GM19023 (cell line): ENCODE results near the gene TAF1D.
A peak's percentile ranks its signal among the peaks of the same experiment; 100 is the strongest.
"Not testable (repeated sequence)": the region's sequence is repeated elsewhere in the genome, so short reads cannot be mapped to it uniquely, and the experiment has no call there.

Experiments
- ATAC-seq: cut with Tn5 transposase; IDR thresholded peaks from one replicate; pipeline ENCODE4 v1.9.1; 2021; ENCODE audit warnings: mild to moderate bottlenecking, moderate library complexity; ENCODE audit not compliant: unreplicated experiment

The TAF1D gene

GRCh38 chr11:93741094-93741881, at the start of gene TAF1D, which contains the start of gene C11orf54:
Gene TAF1D (minus strand): TSS chr11:93741495. CDS start chr11:93739304, 2,191 bp downstream.
Gene C11orf54 (plus strand): TSS chr11:93741672. CDS start chr11:93747394, 5,722 bp downstream.
- ATAC-seq: peak; percentile 83

- ATAC-seq: peak; percentile 25
Measured at GRCh38 chr11:93784935-93785360, 43.7 kb upstream of the TAF1D start.

- peak; percentile 96 for ATAC-seq
Measured at GRCh38 chr11:93784145-93784934, 43.0 kb upstream of the TAF1D start, which contains the start of gene MED17. Gene MED17 (plus strand): TSS chr11:93784282. CDS start chr11:93784514, 232 bp downstream.

GRCh38 chr11:93783765-93784144, 42.5 kb upstream of the TAF1D start:
- peak; percentile 47 for ATAC-seq

- no peak for ATAC-seq
Measured at GRCh38 chr11:93783362-93783761, 42.1 kb upstream of the TAF1D start.

- ATAC-seq: no peak
Measured at GRCh38 chr11:93775289-93775688, 34.0 kb upstream of the TAF1D start.

GRCh38 chr11:93774560-93774959, 33.3 kb upstream of the TAF1D start:
- ATAC-seq: not testable (repeated sequence)

- ATAC-seq: no peak
Measured at GRCh38 chr11:93773601-93774200, 32.4 kb upstream of the TAF1D start.

- ATAC-seq: no peak
Measured at GRCh38 chr11:93773045-93773477, 31.8 kb upstream of the TAF1D start.

- no peak for ATAC-seq
Measured at GRCh38 chr11:93772123-93772522, 30.8 kb upstream of the TAF1D start.

GRCh38 chr11:93770160-93770559, 28.9 kb upstream of the TAF1D start:
- ATAC-seq: no peak

GRCh38 chr11:93767018-93767417, 25.7 kb upstream of the TAF1D start:
- ATAC-seq: no peak

GRCh38 chr11:93766504-93766903, 25.2 kb upstream of the TAF1D start:
- ATAC-seq: no peak

GRCh38 chr11:93765551-93765950, 24.3 kb upstream of the TAF1D start:
- ATAC-seq: no peak

GRCh38 chr11:93761910-93762309, 20.6 kb upstream of the TAF1D start:
- no peak for ATAC-seq

- ATAC-seq: not testable (repeated sequence)
Measured at GRCh38 chr11:93759123-93759522, 17.8 kb upstream of the TAF1D start.

- ATAC-seq: no peak
Measured at GRCh38 chr11:93757924-93758865, 16.9 kb upstream of the TAF1D start.

GRCh38 chr11:93757301-93757700, 16.0 kb upstream of the TAF1D start:
- ATAC-seq: no peak

- ATAC-seq: no peak
Measured at GRCh38 chr11:93756748-93757147, 15.5 kb upstream of the TAF1D start.

GRCh38 chr11:93753241-93753640, 11.9 kb upstream of the TAF1D start:
- ATAC-seq: no peak
